Medulla oblongata (tissue), 1 donor: ENCODE measurements around the gene GPRIN2.

Experiments used
- DNase-seq: peaks from one replicate; pipeline ENCODE4 v3.0.0-alpha.2; 2015; ENCODE audit errors: extremely low spot score

The GPRIN2 gene

GRCh38 chr10:46549171-46550075 lies 7.0 kb downstream of the GPRIN2 start:
- DNase-seq, result no peak

- no peak for DNase-seq
Measured at GRCh38 chr10:46548498-46549090, 7.9 kb downstream of the GPRIN2 start.

- no peak for DNase-seq
Measured at GRCh38 chr10:46547541-46548497, 8.6 kb downstream of the GPRIN2 start.

- no peak for DNase-seq
Measured at GRCh38 chr10:46546591-46547540, 9.6 kb downstream of the GPRIN2 start.

- no peak for DNase-seq
Measured at GRCh38 chr10:46545861-46546590, 10.4 kb downstream of the GPRIN2 start.

DNA sequence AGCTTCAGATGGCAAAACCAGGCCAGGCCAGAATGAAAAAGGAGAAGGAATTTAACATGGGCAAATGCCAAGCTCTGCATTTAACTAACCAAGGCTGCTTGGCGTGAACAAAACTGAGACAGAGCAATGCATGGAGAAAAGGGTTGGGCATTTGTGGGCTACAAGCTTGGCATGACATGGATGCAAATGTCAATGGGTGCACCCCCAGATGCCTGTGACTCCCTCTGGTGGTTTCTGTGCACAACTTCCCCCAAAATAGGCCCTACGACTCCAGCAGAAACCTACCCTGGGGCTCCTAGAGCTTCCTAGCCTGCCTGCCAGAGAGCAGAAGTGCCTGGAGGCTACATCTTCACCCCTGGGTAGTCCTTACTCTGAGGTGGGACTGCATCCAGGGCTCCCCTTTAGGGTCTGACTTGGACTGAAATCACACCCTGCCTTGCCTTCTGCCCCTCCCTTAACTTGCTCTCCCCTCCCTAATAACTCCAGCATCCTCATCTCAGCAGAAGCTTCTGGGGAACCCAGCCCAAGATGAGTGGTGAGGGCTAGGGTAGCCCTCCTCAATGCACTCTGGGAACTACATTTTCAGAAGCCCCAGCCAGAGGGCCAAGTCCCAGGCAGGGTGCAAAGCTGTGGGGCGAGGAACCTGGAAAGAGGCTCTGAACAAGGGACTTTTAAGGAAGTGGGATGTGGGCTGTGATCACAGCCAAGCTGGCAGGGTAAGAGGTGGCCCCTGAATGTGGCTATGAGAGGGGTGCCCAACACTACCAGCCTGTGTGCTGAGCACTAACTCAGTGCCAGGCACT lies 11.3 kb downstream of the GPRIN2 start:
- no peak for DNase-seq

GRCh38 chr10:46543466-46544377 lies 12.7 kb downstream of the GPRIN2 start:
- no peak for DNase-seq

DNA sequence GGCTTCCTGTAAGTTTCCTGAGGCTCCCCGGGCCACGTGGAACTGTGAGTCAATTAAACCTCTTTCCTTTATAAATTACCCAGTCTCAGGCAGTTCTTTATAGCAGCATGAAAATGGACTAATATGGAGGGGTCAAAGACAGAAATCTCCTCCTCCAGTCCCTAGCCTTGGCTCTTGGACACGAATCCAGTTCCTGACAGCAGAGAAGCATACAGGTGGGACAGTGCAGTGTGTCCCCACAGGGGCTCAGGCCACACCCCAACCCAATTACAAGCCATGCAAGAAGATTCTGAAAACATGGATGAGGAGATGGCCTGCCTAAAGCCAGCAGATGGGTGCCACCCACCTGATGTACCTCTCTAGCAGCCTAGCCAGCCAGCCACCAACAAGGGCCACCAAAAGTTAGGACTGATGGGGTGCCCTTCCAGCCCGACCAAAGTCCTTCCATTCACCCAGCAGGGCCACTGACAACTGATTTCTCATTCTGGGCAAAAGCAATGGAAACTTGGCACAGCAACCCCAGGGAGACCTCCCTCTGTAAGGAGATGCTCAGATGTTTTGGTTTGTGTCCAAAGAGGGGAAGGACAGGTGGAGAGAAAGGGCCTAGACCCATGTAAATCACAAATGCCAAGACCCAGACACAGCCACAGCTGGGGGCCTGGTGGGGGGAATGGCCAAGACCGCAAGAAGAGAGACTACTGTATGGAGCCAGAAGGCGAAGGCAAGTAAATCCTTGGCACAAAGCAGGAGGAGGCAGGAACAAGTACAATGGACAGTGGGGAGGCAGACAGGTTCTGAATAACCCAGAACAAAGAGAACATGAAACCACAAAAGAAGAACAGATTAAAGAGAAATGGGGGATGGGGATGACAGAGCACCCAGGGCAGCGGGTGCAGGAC lies 13.6 kb downstream of the GPRIN2 start:
- no peak for DNase-seq

- no peak for DNase-seq
Measured at GRCh38 chr10:46541735-46542566, 14.5 kb downstream of the GPRIN2 start.

DNA sequence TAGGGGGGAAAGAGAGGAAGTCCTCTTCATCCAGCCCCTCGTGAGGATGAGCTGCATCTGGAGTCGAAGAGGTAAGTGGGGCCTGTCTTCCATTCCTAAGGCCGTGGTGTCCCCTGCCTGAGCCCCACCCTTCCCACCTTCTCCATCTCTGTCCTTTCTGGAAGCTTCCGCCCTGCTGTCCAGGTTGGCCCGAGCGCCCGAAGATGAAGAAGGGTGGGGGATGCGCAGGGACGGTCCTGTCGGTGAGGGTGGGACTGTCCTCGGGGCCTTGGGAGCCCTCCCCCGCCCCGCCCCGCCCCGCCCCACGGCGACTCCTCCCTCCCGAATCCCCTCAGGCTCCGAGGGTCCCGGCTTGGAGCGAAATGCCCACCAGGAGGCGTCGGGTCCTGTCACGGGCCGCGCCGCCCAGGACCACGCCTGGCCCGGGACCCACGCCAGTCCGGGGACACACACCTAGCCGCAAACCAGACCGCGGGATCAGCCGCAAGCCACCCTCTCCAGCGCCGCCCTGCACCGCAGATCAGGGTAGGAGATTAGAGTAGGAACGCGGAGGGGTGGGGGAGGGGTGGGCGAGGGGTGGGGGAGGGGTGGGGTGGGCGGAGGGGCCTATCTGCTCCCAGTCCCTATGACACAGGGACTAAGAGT lies 15.3 kb downstream of the GPRIN2 start:
- no peak for DNase-seq

DNA sequence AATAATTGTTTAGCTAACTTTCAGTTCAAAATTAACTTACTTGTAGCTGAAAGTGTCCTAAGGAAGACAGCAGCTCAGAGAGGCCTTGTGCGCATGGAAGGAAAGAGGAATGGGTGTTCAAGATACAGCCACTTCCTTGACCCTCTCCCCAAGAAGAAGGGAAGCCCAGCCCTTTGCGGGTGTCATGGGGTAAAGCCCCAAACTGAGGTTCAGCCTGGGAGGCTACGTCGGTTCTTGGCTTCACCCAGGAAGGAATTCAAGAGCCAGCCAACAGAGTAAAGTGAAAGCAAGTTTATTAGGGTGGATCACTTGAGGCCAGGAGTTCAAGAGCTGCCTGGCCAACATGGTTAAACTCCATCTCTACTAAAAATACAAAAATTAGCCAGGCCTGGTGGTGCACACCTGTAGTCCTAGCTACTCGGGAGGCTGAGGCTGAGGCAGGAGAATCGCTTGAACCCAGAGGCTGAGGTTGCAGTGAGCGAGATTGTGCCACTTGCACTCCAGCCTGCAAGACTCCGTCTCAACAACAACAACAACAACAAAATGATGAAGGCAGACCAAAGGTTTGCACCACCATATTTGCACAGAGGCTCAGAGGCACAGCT lies 15.9 kb downstream of the GPRIN2 start:
- DNase-seq, result no peak

- no peak for DNase-seq
Measured at GRCh38 chr10:46539596-46540411, 16.7 kb downstream of the GPRIN2 start.

- DNase-seq, result no peak
Measured at GRCh38 chr10:46538717-46539426, 17.6 kb downstream of the GPRIN2 start.

DNA sequence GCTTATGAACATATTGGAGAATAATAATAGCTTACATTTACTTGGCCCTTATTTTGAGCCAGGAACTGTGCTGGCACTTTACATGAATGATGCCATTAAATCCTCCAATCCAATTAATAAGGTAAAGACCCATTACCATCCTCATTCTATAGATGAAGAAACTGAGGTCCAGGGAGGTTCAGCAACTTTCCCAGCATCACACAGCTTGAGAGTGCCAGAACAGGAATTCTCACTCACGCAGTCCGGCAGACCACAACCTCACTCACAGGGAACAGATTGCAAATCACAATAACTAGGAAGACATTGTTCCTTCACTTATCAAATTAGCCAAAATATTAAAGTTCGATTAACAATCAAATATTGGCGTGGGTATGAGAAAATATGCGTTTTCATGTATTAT lies 18.3 kb downstream of the GPRIN2 start:
- DNase-seq, result no peak
